ENCODE measurements around the gene MYO10. TPM values are rescaled to one million over a fixed set of nuclear protein-coding genes. Genes with fewer than 3 reads are reported as not detected.

MYO10 gene
- total and polyA plus RNA-seq, 2 of the 8 experiments (the other 6 are each of a cell fraction or from before 2014, with no cell fraction given) = 21.5 to 107 TPM

- Histone ChIP-seq H4K20me1 (replicated peaks in 1 of 2; ENCODE audit: control insufficient read depth in 1 of 2, insufficient read depth in 2 of 2, low read length in 2 of 2) (no peaks in the 10 kb centered on the region), H3K79me1 (ENCODE audit: low read depth, low read length) (peaks cover 12% of the 10 kb centered on the region), H2BK5ac (ENCODE audit: low read depth, low read length) (peak overlapping the region; percentile 63; the same call in 1 of the 2 replicates), H3K79me2 (ENCODE audit: control insufficient read depth in 1 of 2, insufficient read depth in 2 of 2, low read length in 2 of 2) (peaks cover 0 to 36% of the 10 kb centered on the region in 2 experiments; a peak in 2 of 4 replicates), H3K9ac (replicated peaks in 1 of 4; ENCODE audit: extremely low read depth in 1 of 4, low read depth in 3 of 4, low read length in 3 of 4) (no peak overlapping the region; a peak in 1 of 7 replicates), H4K91ac (replicated peaks; ENCODE audit: insufficient read length, low read length) (no peak overlapping the region), H3K27ac (ENCODE audit: low read depth, low read length) (no peak overlapping the region), H2BK15ac (ENCODE audit: low read length) (no peak overlapping the region), H3K56ac (replicated peaks; ENCODE audit: insufficient read length, low read depth, low read length) (no peak overlapping the region), H3K23ac (ENCODE audit: insufficient read length) (no peak overlapping the region), H2BK120ac (replicated peaks; ENCODE audit: low read depth, low read length) (no peak overlapping the region), H2AK5ac (ENCODE audit: low read depth, low read length) (peak overlapping the region; percentile 16; the same call in 1 of the 2 replicates), H3K4me1 (replicated peaks in 1 of 4; ENCODE audit: control insufficient read depth in 3 of 4, insufficient read depth in 4 of 4, low read length in 3 of 4) (peaks cover 11 to 31% (median 24%) of the 10 kb centered on the region in 4 experiments), H3K14ac (ENCODE audit: insufficient read length) (no peak overlapping the region), H2BK20ac (ENCODE audit: low read length) (no peak overlapping the region), H4K8ac (ENCODE audit: extremely low read depth, insufficient read depth, low read length) (no peak overlapping the region), H4K5ac (ENCODE audit: insufficient read length, low read depth, low read length) (no peak overlapping the region), H3K27me3 (replicated peaks in 1 of 4; ENCODE audit: control insufficient read depth in 3 of 4, extremely low read depth in 1 of 4, insufficient read depth in 3 of 4, low read length in 3 of 4) (no peaks in the 10 kb centered on the region), H3K18ac (ENCODE audit: extremely low read depth, low read length) (peak overlapping the region; percentile 51; the same call in 1 of the 2 replicates), H3K4me2 (ENCODE audit: insufficient read depth in 1 of 2, low read depth in 2 of 2, low read length in 2 of 2) (no peak overlapping the region), H2AFZ (ENCODE audit: low read length) (no peak overlapping the region), H3K36me3 (ENCODE audit: control insufficient read depth in 2 of 4, insufficient read depth in 4 of 4, low read length in 3 of 4) (no peaks in the 10 kb centered on the region), H3K9me3 (ENCODE audit: insufficient read depth in 2 of 2, low read depth in 1 of 2, low read length in 1 of 2) (no peaks in the 10 kb centered on the region), H3K23me2 (ENCODE audit: low read depth, low read length) (no peaks in the 10 kb centered on the region), H2BK12ac (ENCODE audit: low read depth, low read length) (no peak overlapping the region), H3K4ac (replicated peaks; ENCODE audit: insufficient read length, low read depth, low read length) (no peak overlapping the region), H3K4me3 (ENCODE audit: extremely low read depth in 1 of 4, insufficient read depth in 2 of 4, low read depth in 3 of 4, low read length in 4 of 4) (no peak overlapping the region)
- TF ChIP-seq RNF2 (IDR thresholded peaks at IDR 0.05; ENCODE audit: borderline replicate concordance, low read depth, low read length, missing control alignments, poor library complexity, severe bottlenecking) (no peak), E2F6 (IDR thresholded peaks at IDR 0.05) (no peak), ASH2L (IDR thresholded peaks at IDR 0.05; ENCODE audit: low read length) (no peak), SAP30 (IDR thresholded peaks at IDR 0.05; ENCODE audit: insufficient read depth, insufficient replicate concordance, low read length) (no peak), POLR2AphosphoS5 (IDR thresholded peaks at IDR 0.05; ENCODE audit: low read depth, low read length) (no peak)
- DNase-seq (ENCODE audit: low read depth in 1 of 2, low spot score in 2 of 2) (no peak), FAIRE-seq (peak; percentile 28)
- WGBS, 2 experiments (ENCODE audit: extremely low coverage in 1 of 2, insufficient coverage in 1 of 2, insufficient read length in 1 of 2, insufficient replicate concordance in 2 of 2, low coverage in 1 of 2, low lambda C conversion rate in 2 of 2, missing lambda C conversion rate in 1 of 2) = 84% methylated on average over 3 of the region's 3 CpGs; no CpG with 5 or more reads in 1 of the 2 experiments
- POLR2A ChIA-PET (ENCODE audit: partially characterized antibody) = interaction anchor here (1.4 kb wide), 1 partner anchor 37 kb away, joined by 3 read pairs; no protein-coding TSS in a partner anchor
- CTCF ChIA-PET (ENCODE audit: partially characterized antibody) = interaction anchor here (1.3 kb wide), 1 partner anchor 20 kb away, joined by 3 read pairs; no protein-coding TSS in a partner anchor
Observed at GRCh38 chr5:16862777-16863176, 73.3 kb downstream of the MYO10 start.
